NCI-H510A (cell line): ENCODE data around the gene GPR37.
A peak's percentile ranks its signal among the peaks of the same experiment; 100 is the strongest.

Experiments
- DNase-seq: peaks from one replicate; lab custom pipeline; 2025; lab: John Stamatoyannopoulos, UW

GPR37 gene, protein sequence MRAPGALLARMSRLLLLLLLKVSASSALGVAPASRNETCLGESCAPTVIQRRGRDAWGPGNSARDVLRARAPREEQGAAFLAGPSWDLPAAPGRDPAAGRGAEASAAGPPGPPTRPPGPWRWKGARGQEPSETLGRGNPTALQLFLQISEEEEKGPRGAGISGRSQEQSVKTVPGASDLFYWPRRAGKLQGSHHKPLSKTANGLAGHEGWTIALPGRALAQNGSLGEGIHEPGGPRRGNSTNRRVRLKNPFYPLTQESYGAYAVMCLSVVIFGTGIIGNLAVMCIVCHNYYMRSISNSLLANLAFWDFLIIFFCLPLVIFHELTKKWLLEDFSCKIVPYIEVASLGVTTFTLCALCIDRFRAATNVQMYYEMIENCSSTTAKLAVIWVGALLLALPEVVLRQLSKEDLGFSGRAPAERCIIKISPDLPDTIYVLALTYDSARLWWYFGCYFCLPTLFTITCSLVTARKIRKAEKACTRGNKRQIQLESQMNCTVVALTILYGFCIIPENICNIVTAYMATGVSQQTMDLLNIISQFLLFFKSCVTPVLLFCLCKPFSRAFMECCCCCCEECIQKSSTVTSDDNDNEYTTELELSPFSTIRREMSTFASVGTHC

DNA sequence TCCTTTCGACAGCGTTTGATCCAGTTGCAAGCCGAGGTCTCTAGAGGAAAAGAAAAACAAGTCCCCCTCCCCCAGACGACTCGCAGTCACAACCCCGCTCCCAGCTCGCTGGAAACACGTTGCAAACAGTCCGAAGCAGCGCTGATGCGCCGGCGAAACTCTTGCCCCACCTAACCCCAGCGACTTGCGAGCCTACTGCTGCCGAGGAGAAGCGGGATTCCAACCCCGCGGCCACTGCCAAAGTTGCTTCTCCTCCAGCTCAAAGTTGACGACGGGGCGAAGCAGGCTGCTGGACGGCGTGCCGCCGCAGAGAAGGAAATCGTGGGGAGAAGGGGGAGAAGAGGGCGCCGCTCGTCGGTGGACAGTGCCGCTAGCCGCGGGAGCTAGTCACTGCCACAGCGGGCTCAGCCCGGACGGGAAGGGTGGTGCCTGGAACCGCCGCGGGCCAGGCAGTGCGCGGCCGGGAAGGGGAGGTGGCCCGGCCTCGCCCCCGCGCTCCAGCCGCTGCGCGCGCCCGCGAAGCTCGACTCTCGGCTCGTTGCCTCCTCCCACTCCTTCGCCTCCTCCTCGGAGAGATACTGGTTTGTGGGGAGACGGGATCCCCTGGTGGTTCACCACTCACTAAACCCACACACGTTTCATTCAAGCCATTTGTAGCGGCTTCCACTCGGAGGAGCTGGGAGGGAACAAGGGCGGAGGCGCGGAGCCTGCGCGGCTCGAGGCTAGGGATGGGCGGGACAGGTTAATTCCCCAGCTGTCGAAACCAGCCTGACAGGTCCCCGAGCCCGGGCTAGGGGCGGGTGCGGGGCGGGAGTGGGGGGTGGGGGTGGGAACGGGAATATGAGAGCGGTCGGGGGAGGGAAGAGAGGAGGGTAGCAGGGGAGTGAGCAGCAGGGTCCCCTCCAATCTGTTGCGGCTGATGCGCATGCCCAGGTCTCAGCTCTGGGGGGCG is at the start of gene GPR37:
TSS of gene GPR37 (minus strand) at position 392 of the 952 bp plus-strand sequence. CDS start 816 bp downstream, outside the sequence.
- peak; percentile 70 for DNase-seq

DNA sequence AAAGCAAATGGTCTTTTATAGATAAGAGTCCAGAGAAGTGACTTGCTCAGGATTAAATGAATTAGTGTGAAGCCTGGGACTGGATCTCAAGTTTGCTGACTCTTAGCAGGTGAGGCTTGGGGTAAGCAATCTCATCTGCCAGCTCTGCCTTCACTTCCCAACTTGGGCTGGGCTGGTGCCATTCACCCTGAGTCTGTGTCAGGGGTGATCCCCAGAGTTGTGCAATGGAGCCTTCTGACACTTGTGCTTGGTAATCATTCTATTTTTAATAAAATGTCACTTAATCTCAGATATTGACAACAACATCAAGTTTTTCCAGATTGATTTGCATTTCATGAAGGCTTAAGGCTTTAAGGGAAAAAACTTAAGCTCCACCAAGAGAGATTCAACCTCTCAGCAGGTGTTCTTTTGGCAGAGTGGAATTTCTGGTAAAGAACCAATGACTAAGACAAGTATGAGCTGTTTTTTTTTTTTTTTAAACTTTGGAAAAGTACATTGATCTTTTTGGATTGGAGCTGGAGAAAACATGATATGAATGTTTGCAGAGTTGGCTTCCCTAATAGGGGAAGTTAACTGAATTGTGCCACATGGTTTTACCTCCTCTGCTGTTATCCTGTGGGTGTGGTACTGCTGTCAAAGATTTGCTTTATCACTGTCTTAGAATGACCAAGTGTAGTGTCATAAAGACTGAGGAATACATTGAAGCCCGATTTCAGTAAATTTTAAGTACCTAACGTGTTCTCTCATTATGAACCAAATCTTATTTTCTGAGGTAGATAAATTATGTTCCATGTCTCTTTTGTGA is 48.6 kb upstream of the GPR37 start:
- DNase-seq = no peak

DNA sequence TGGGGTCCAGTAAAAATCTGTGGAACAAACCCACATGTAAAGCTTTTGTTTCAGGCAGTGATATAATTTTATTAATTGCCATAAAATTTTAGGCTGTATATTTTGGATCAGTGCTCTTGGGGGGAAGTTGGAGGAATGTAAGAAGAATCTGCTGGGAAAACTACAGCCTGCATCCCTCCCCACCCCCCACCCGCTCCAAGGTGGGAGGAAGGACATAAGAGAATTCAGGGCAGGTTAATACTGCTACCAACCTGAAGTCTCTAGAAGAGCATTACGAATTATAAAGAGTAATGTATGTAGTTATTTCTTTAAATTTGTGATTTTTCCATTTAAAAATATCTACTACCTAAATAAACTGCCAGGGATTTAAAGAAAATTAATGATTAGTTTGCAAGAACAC is 47.2 kb upstream of the GPR37 start:
- DNase-seq = no peak

DNA sequence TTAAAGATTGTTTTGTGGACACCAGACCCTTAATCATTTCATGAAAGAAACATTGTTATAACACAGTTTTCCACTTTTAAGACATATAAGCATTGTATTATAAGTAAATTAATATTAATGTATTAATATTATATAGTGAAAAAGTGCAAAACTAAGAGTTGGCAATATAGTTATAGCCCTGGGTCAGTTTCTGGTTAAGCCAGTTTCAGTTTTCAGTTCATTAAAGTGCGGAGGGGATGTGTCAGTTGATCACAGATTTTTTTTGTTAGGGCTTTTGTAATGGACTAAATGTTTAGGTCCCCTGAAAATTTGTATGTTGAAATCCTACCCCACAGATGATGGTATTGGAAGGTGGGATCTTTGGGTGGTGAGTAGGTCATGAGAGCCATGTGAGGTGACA is 45.7 kb upstream of the GPR37 start:
- DNase-seq = no peak

DNA sequence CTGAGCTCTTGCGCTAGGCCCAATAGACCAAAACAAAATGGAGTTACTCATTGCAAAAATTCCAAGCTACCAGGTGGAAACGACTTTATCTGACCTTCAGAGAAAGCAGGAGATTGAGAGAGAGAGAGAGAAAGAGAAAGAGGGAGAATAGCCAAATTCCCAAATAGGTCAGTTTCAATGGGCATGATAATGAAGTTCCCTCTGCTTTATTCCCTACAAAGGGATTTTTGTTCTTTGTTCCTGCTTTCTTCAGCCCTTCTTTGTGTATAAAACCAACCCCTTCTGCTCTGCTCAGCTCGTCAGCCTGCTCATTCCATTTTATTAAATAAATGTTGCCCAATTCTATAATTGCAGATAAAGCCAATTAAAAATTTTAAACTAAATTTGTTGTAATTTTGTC is 45.0 kb upstream of the GPR37 start:
- DNase-seq = no peak

DNA sequence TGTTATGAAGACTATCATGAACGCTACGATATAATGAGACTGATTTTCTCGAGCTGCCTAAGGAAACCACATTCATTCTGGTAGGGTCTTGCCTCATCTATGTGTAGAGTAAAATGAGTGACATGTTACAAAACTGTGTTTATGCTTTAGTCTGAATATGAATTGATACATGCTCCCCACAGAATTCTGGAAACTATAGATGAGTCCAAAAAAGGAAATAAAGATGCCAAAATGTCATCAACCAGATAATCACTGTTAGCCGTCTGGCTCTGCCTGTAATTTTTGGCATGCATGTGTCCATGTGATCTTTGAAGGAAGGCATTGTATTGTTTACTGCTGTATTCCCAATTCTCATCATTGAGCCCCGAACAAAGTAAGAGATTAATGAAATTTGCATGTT is 42.6 kb upstream of the GPR37 start:
- no peak for DNase-seq

DNA sequence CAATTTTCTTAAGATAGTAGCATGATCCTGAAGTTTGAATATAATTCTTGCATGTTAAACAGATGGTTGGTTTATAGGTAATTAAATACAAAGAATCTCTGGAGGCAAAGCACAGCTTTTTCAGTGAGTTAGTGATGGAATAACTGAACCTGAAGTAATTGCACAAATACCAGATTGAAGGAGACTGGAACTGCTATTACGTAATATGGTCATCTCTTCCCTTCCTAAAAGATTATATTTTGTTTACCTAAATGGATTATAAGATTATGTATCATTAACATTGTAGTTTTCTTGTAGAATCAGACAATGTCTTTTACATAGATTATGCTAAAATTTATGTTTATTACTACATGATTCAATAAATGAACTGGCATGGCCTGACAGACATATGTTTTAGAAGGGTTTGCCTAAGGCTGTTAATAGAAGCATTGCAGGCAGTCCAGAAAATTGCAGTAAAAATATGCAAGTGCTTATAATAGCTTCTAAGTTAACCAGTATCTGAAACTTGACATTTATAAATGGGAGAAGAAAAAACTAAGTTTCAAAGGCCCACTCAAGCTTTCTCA is 35.8 kb upstream of the GPR37 start:
- no peak for DNase-seq

DNA sequence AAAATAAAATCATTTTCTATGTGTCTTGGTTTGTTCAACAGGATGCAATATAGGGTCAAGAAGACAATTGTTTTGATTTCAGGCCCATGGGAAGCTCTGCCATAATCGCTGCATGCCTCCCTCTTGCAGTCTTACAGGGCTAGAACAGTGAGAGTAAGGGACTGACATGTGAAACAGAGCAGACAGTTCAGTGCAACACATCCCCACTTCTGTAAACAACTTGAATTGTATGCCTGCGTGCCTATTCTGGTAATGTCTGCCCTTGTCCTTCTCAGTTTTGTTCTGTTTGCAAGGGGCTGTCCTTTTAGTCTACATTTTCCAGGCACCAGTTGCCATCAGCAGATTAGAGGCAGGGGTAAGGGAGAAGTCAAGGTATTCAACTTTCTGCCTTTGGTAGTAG is 34.8 kb upstream of the GPR37 start:
- no peak for DNase-seq

DNA sequence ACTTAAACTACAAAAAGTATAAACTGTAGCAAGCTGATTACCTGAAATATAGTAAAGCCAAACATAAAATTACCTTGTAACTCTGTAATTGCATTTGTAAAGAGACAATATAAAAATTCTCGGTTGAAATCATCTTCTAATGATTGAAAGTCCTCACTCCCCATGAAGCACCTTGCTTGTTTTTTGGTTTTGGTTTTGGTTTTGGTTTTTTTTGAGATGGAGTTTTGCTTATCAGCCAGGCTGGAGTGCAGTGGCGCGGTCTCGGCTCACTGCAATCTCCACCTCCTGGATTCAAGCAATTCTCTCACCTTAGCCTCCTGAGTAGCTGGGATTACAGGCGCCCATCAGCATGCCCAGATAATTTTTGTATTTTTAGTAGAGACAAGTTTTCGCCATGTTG is 33.9 kb upstream of the GPR37 start:
- DNase-seq = no peak

DNA sequence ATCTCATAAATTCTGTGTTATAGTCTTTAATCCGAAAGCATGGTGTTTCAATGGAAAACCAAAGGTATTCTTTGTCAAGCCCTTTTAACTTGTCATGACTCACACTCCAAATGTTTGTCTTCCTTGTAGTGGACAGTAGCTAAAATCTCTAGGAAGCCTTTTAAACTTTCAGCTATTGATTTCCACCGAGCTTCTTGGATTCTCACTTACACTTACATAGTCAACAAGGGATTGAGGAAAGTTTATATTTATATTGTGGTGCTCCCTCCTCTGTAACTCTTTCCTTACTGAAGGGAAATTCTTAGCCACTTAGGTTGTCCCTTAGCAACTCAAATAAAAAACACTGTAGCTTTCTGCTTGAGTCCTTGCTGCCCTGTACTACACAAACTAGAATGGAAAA is 31.2 kb upstream of the GPR37 start:
- DNase-seq = no peak

DNA sequence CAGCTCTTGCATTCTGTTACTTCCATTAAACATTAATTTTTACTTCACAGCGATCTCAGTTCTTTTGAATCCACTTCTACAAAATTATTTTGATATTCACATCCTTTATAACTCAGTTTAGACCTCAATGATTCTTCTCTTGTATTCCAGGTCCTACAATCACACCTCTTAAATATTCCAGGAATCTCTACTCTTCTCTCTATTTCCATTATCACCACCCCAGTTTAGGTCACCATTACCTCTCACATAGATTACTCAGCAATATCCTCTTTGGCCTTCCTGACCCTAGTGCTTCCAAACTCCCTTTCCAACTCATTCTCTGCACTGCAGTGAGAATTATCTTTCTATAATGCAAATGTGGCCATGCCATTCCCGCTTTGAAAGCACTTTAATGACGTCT is 27.1 kb upstream of the GPR37 start:
- DNase-seq = no peak

DNA sequence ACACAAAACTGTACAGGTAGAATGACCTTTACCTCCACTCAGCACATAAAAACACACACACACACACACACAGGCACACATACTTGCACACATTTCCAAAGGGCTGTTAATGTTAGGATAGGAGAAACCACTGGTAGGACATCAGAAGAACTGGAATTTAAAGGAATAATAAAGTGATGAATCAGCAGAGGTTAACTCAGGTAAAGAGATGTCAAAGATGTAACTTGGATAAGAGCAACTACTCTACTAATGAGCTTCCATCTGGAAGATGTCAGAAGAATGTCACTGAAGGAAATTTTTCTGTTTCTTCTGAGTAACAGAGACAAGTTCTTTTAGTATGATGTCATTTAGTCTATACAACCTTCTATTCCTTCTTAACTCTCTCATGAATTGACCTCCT is 26.4 kb upstream of the GPR37 start:
- no peak for DNase-seq

DNA sequence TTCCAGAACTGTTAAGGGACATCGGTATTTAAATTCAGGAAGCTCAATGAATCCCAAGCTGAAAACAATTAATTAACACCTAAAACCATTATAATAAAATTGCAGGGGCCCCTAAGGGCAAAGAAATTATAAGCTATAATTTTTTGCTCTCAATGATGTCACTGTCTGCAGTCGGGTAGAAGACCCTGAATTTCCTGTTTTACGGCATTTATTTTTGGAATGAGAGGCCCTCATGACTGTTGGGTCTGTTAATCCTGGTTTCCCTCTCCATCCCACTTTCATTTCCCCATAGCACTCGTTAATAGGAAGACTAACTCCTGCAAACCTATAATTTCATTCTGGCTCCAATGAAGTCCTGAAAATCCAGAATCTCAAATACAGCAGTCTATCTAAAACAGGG is 25.8 kb upstream of the GPR37 start:
- no peak for DNase-seq

DNA sequence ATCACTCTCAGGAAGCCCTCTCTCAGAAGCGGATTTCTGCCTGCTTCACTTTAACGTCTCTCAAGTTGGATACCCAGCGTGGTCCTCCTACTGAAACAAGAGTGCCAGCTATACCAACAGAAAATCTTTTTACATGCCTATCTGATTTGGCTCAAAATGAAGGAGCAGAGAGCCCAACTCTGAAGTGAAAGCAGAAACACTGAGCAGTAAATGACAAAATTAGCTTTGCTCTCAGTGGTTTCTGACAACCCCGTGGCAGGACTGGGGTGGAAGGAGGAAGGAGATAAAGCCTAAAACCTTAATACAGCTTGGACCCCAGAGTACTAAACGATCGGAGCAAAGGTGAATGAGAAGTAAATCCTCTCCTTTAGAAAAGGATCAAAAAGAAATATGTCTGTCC is 25.1 kb upstream of the GPR37 start:
- no peak for DNase-seq

DNA sequence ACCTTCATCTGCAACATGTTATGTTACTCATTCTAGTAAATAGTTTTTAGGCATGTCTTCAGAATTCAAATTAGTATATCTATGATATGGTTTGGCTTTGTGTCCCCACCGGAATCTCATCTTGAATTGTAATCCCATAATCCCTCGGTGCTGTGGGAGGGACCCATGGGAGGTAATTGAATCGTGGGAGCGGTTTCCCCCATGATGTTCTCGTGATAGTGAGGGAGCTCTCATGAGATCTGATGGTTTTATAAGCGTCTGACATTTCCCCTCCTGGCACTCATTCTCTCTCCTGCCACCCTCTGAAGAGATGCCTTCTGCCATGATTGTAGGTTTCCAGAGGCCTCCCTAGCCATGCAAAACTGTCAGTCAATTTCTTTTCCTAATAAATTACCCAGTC is 20.4 kb upstream of the GPR37 start:
- DNase-seq = no peak

DNA sequence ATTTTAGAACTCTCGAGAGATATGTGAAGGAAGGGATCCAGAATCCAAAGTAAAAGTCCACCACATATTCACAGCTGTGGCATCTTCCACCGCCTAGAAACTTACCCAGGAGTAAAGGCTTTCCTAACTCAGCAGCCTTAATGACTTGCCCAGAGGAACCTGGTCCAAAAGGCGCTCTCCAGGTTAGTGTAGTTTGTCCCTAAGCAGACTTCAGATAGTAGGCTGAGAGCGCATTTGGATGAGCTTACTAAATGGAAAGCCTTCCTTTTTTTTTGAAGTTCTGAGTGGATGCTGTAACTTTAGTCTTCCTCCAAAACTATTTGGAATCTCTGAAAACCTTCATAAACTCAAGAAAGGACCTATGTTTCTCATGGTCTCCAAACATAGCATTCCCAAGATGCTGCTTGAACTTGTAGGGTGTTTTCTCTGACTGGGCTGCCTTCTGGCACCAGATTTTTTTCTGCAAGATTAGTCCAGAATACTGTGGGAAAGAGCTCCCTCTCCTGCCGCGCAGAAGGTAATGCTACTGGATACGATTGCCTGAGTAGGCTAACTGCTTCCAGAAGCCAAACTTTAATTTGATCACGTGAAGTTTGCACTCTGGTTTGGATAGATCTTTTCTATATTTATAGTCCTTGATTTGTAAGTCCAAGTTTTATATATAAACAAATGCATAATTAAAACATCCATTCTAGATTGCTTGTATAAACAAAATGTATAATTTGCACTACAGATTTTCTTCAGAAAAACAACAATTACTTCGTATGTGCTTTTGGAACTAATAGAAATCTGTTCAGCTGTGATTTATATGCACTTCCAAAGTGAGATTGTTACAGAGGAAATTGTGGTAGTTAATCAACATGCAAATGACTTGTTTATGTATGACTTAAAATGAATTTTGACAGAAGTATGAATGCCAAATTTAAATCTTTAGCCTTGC is 19.6 kb upstream of the GPR37 start:
- no peak for DNase-seq

DNA sequence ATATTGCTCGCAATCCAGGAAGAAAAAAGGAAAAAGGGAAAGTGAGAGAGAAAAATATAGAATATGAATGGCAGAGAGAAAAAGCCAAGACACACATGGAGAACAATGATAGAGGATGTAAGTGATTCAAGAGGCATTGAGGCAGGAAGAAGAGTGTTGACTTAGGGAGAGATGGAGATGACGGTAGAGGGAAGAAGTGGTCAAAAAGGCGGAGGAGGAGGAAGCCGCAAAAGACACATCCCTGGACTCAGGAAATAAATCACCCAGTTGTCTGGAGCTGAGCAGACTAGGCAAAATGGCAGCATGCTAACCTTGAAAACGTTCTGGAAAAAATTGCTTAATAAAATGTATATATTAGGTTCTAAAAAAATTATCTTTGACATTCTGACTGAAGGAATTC is 17.7 kb upstream of the GPR37 start:
- DNase-seq = no peak

DNA sequence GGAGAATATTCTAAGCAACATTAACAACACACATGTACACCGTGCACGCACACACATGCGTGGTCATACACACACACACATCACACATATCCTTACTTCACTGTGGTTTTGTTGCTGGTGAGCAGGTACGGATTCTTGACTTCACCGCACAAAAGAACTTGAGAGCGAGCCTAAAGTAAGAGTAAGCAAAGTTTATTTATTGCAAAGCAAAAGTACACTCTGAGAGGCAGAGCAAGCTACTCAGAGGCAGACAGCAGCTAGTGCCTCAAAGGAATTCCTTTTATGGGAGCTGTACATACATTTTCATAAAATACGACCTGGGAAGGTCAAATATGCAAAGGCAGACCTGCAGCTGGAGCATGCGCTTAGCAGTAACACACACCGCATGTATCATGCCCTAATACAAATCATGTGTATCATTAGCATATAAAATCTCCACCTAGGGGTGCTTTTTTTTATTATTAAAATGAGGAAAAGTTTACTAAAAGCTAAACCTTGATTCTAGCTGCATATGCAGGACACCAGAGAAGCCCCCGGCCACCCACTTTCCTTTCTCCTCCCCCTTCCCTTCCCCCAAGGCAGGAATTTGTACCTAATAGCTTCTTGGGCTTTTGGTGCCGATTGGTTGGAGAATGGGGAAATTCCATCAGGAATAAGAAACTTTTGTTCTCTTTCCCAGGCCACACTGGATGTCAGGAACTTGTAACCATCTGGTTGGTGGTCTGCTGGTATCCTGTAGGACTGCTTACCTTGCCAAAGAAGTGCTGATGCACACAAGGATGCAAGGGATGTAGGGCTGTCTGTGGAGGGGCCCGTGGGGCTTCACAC is 16.5 kb upstream of the GPR37 start:
- no peak for DNase-seq

DNA sequence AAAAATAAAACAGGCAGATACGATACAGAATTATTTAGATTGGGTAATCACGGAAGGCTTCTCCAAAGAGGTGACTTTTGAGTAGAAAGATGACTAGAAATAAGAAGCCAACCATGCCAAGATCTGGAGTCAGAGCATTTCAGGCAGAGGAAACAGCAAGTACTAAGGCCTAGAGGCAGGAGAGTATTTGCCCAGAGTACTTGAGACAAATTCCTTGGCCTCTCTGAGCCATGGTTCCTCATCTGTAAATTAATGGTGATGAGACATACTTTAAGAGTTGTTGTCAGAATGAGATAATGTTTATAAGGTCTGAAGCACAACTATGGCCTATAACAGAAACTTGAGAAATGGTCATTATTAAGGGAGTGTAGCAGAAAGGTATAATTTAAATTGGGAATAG is 15.8 kb upstream of the GPR37 start:
- no peak for DNase-seq

DNA sequence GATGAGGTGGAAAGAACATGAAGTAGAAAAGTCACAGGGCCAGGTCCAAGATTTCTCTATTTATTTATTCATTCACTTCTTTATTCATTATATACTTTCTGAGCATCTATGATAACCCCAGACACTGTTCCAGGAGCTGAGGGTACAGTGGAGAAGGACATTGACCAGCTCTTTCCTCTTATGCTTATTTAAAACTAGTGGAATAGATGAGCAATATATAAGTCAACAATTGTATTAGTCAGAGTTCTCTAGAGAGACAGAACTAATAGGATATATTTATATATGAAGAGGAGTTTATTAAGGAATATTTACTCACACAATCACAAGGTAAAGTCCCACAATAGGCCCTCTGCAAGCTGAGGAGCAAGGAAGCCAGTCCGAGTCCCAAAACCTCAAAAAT is 15.0 kb upstream of the GPR37 start:
- DNase-seq = no peak
